Body of pancreas (tissue), 4 donors: ENCODE measurements around the gene OR51V1. TPM values are rescaled to one million over a fixed set of nuclear protein-coding genes. Genes with fewer than 3 reads are reported as not detected.

ENCODE experiments used
- ATAC-seq: fragments of 150-250 bp; one replicate; pipeline ENCODE4 v1.9.1; 2016
- DNase-seq, 4 donors: peaks; one replicate each; pipeline ENCODE4 v3.0.0-alpha.2; 2019
- H3K27ac ChIP-seq, 4 donors: fragments of 200-600 bp; sonication (generic); 1 replicate in 3 of 4; 2 replicates in 1 of 4; pipeline versions ENCODE4 v1.5.1 to v1.6.1; 2016 to 2019; ENCODE audit warnings: mild to moderate bottlenecking in 1 of 4, mixed read lengths in 1 of 4, moderate library complexity in 1 of 4
- H3K27me3 ChIP-seq, 2 donors: fragments of 200-600 bp; sonication (generic); one replicate each; pipeline ENCODE4 v1.6.0; 2016; ENCODE audit warnings: mild to moderate bottlenecking in 1 of 2
- H3K36me3 ChIP-seq, 2 donors: fragments of 200-600 bp; sonication (generic); replicated peaks in 1 of 2; 2 replicates each; pipeline ENCODE4 v1.5.1; 2016; ENCODE audit warnings: low read depth in 2 of 2; ENCODE audit not compliant: insufficient read depth in 1 of 2
- H3K4me1 ChIP-seq: fragments of 200-600 bp; sonication (generic); one replicate; pipeline ENCODE4 v1.6.0; 2016
- H3K4me3 ChIP-seq, 2 donors: fragments of 200-600 bp; sonication (generic); 1 replicate in 1 of 2; 2 replicates in 1 of 2; pipeline ENCODE4 v1.5.1; 2016 to 2019
- H3K9me3 ChIP-seq, 3 donors: fragments of 200-600 bp; sonication (generic); 1 replicate in 2 of 3; 2 replicates in 1 of 3; pipeline ENCODE4 v1.5.1; 2016
- CTCF ChIP-seq, 7 experiments: fragments of 450-650 bp in 4 of 7; fragments of 200-600 bp in 3 of 7; sonication (generic) in 3 of 7; IDR thresholded peaks; one replicate each; pipeline ENCODE4 v1.5.1; 2016 to 2019; ENCODE audit warnings: antibody characterized with exemption in 7 of 7
- POLR2A ChIP-seq, 3 donors: fragments of 450-650 bp; IDR thresholded peaks; one replicate each; pipeline ENCODE4 v1.6.1; 2016; ENCODE audit warnings: antibody characterized with exemption in 3 of 3, mild to moderate bottlenecking in 2 of 3
- WGBS, 2 donors: methylation state at CpG; one replicate each; pipeline ENCODE4 v1.1.5; 2017; 5-methylcytosine and 5-hydroxymethylcytosine counted together
- intact Hi-C: fragments of 100-400 bp; cut with DNase I; formaldehyde crosslinking; loops from one replicate; pipeline ENCODE4 v1.15.1; 2023
- total RNA-seq, 2 donors: library from RNA; depleted of rRNA; stranded (reverse); fragments of >200 nt; gene quantifications; one replicate each; pipeline ENCODE4 v1.1.0, GENCODE V29; 2016

The OR51V1 gene
- total RNA-seq, 2 donors from 2014 or later, result not detected

DNA sequence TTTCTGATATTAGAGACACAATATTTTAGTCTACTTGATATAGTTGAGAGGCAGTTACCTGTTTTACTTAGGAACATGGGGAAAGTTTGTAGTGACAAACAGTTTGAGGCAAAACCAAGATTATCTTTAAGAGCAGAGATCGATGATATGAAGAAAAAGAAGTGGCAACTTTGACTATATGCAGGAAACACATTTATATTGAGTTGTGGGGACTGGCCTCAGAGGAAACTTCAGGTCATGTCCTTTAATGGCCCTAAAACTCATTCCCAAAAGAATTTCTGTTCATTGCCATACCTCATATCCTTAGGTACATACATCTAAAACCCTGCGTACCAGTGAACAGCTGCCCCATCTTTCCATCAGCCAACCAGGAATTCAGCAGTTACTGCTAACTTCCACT lies 44.7 kb upstream of the OR51V1 start:
- TF ChIP-seq POLR2A (IDR thresholded peaks at IDR 0.05), result no peak
- no peak for TF ChIP-seq CTCF (IDR thresholded peaks at IDR 0.05)
- Histone ChIP-seq H3K4me3 (no peak overlapping the region), H3K27me3 (no peaks in the 10 kb centered on the region), H3K9me3 (no peaks in the 10 kb centered on the region), H3K27ac (no peak overlapping the region), H3K36me3 (no peaks in the 10 kb centered on the region), H3K4me1 (no peaks in the 10 kb centered on the region)
- DNase-seq (no peak), ATAC-seq (no peak)
- 73 to 74% methylated on average over 2 of the region's 2 CpGs for WGBS, 2 donors
- intact Hi-C loops, result no loop called here

- Histone ChIP-seq H3K4me3 (no peak overlapping the region), H3K36me3 (no peaks in the 10 kb centered on the region), H3K4me1 (no peaks in the 10 kb centered on the region), H3K27ac (no peak overlapping the region), H3K27me3 (no peaks in the 10 kb centered on the region), H3K9me3 (no peaks in the 10 kb centered on the region)
- ATAC-seq, result no peak
- no peak for DNase-seq
- intact Hi-C loops, result no loop called here
- no peak for TF ChIP-seq CTCF (IDR thresholded peaks at IDR 0.05)
- no peak for TF ChIP-seq POLR2A (IDR thresholded peaks at IDR 0.05)
- 69 to 72% methylated on average over 4 of the region's 4 CpGs for WGBS, 2 donors
These were observed 43.3 kb upstream of the OR51V1 start for GRCh38 chr11:5243816-5244180.

DNA sequence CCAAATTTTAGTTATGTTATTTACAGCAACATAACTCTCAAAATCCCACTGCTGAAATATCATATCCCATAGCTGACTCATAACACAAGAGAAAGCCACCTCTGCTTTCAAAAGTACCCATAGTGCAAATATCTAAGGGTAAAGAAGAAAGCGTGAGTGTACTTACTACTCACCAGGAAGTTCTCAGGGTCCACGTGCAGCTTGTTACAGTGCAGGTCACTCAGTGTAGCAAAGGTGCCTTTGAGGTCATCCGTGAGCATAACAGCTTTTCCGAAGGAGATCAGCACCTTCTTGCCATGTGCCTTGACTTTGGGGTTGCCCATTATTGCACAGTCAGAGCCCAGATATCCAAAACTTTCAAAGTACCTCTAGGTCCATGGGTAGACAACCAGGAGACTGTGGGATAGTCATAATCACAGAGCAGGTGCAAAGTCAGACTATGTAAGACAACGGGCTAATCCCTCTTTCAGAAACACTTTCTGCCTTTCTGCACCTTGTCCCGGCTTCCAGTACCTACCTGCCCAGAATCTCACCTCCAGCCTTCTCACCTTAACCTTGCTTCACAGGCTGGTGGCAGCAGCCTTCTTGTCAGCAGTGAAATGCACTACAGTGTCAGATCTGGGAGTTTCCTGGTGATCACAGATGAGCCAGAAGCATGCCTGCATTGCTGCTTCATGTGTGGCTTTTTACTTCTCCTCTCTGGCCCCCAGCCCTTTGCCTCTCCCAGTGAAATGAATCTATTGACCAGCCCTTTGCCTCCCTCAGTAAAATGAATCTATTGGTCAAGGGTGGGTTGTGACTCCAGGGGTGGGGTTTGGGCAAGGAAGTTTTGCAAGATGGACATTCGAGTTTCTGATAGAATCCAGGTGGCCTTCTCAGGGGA lies 42.7 kb upstream of the OR51V1 start:
- Histone ChIP-seq H3K36me3 (no peaks in the 10 kb centered on the region), H3K4me3 (no peak overlapping the region), H3K27me3 (no peaks in the 10 kb centered on the region), H3K9me3 (no peaks in the 10 kb centered on the region), H3K27ac (no peak overlapping the region), H3K4me1 (no peaks in the 10 kb centered on the region)
- TF ChIP-seq POLR2A (IDR thresholded peaks at IDR 0.05), result no peak
- no peak for ATAC-seq
- no peak for DNase-seq
- intact Hi-C loops, result no loop called here
- 55 to 61% methylated on average over 7 of the region's 7 CpGs for WGBS, 2 donors

- Histone ChIP-seq H3K27me3 (no peaks in the 10 kb centered on the region), H3K9me3 (no peaks in the 10 kb centered on the region), H3K36me3 (no peaks in the 10 kb centered on the region), H3K27ac (no peak overlapping the region), H3K4me1 (no peaks in the 10 kb centered on the region), H3K4me3 (no peak overlapping the region)
- DNase-seq (no peak), ATAC-seq (no peak)
- 39 to 40% methylated on average over 2 of the region's 2 CpGs for WGBS, 2 donors
- intact Hi-C loops, result no loop called here
- TF ChIP-seq POLR2A (IDR thresholded peaks at IDR 0.05) (no peak), CTCF (IDR thresholded peaks at IDR 0.05) (no peak)
These were observed 41.7 kb upstream of the OR51V1 start for GRCh38 chr11:5242208-5242607.

DNA sequence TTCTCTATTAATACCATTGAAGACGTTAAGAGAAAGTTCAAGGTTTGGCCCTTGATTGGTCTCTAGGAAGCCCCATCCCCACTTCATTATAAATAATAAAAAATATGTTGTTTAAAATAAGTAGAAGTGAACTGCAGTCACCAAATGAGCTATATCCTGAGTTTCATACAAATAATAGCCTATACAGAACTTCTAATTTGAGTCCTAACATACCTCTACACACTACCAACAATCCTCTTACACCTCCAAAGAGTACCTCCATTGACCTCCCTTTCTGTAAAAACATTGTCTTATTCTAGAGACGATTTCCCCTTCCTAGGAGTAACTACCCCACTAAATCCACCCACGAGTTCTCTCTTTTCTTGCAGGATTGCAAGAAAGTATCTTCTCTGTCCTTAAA lies 41.0 kb upstream of the OR51V1 start:
- intact Hi-C loops, result no loop called here
- WGBS, 2 donors, result 42 to 47% methylated on average over 3 of the region's 3 CpGs
- H3K36me3 ChIP-seq, result no peaks in the 10 kb centered on the region
- no peak overlapping the region for H3K27ac ChIP-seq
- no peaks in the 10 kb centered on the region for H3K9me3 ChIP-seq
- H3K4me1 ChIP-seq, result no peaks in the 10 kb centered on the region
- TF ChIP-seq POLR2A (IDR thresholded peaks at IDR 0.05) (no peak), CTCF (IDR thresholded peaks at IDR 0.05) (no peak)
- DNase-seq, result no peak
- H3K4me3 ChIP-seq, result no peak overlapping the region
- H3K27me3 ChIP-seq, result no peaks in the 10 kb centered on the region
- ATAC-seq, result no peak
